Esophagus mucosa (tissue), 1 donor: ENCODE measurements around the gene TMEM273. TPM values are rescaled to one million over a fixed set of nuclear protein-coding genes. Genes with fewer than 3 reads are reported as not detected.
"Not testable (repeated sequence)": the region's sequence is repeated elsewhere in the genome, so short reads cannot be mapped to it uniquely, and the experiment has no call there.

Experiments used
- ATAC-seq: fragments of 200-7000 bp; cut with Tn5 transposase; one replicate; pipeline ENCODE4 v1.9.1; 2020
- total RNA-seq: library from RNA; stranded (reverse); gene quantifications from one replicate; pipeline ENCODE4 v1.2.4, GENCODE V29; 2023
- donor health status: DM: yes; HTN: yes; CAD: no.

Gene TMEM273
- total RNA-seq, 1 donor from 2014 or later, result 3.8 TPM

GRCh38 chr10:49204119-49204518 lies 15.9 kb upstream of the TMEM273 start:
- ATAC-seq, result no peak

DNA sequence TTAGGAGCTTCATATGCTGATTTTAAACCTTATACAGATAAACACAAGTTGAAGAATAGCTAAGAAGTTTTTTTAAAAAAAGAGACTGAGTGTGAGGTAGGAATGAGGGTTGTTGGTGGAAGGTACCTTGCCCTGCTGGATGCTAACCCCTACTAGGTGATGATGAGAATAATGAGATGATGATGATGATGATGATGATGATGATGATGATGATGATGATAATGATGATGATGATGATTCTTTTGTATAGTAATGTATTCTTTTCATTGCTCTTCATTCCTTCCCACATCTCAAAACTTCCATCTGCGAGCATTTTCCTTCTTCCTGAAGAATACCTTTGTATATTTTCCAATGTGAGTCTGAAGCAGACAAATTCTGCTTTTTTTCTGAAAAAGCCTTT lies 14.1 kb upstream of the TMEM273 start:
- ATAC-seq, result no peak

- ATAC-seq, result no peak
Measured at GRCh38 chr10:49200854-49201253, 12.7 kb upstream of the TMEM273 start.

- ATAC-seq, result no peak
Measured at GRCh38 chr10:49197171-49197570, 9.0 kb upstream of the TMEM273 start.

DNA sequence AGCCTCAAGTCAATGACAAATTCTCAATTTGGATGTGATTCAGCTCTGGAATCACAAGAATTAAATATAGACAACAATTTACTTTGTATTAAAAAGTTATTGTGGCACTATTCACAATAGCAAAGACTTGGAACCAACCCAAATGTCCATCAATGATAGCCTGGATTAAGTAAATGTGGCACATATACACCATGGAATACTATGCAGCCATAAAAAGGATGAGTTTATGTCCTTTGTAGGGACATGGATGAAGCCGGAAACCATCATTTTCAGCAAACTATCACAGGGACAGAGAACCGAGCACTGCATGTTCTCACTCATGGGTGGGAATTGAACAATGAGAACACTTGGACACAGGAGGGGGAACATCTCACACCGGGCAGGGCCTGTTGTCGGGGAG lies 7.7 kb upstream of the TMEM273 start:
- not testable (repeated sequence) for ATAC-seq

DNA sequence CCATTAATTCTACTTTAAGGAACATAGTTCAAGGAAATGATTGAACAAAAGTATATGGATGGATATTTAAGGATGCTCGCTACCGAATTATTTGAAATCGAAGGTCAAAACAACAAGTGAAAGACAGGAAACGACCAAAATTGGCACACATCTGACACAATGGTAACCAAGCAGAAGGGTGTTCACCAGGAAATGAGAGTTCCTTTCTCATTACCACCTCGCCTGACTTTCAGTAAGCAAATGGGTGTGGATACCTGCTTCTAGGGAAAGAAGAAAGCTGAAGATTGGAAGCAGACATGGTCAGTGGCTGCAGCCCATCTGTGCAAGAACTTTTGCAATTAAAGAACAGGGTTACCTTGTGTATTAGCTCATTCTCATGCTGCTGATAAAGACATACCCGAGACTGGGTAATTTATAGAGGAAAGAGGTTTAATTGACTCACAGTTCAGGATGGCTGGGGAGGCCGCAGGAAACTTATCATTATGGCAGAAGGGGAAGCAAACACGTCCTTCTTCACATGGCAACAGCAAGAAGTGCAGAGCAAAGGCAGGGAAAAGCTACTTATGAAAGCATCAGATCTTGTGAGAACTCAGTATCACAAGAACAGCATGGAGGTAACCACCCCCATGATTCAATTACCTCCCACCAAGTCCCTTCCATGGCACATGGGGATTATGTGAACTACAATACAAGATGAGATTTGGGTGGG lies 6.2 kb upstream of the TMEM273 start:
- ATAC-seq, result peak; percentile 36

- ATAC-seq, result no peak
Measured at GRCh38 chr10:49191349-49191748, 3.2 kb upstream of the TMEM273 start.

DNA sequence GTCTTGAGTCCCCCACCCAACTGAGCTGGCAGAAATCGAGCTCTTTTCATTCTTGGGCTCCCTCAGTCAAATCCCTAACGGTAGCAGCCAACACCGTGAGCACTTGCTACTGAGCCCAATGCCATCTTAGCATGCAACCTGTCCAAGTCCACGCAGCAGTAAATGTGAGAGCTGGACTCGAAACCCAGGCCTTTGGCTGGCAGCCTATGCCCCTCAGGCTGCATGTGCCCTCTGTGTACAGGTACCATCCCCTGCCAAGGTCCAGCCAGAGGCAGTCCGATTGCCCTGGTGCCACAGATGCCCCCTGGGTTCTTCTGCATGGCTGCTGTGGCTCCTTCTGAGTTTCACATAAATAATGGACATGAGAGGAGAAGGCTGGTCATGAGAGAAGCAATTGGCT lies 1.2 kb upstream of the TMEM273 start:
- no peak for ATAC-seq

DNA sequence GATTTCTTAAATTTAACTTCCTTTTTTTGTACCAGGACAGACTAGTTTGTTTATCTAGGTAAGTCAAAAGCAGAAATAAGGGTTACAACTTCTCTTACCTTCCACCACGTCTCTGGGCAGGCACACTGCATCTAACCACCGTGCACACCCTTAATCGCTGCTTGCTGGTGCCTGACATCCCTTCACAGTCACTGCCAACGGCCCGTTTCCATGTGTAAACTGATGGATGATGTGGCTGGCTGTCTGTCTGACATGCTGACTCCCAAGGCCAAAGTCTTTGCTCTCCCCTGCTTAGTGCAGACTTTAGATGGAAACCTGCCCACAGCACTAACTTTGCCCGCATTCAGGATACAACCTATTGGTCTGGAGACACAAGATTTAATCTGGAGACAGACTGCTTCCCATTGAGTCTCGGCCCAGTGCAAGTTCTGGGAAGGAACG lies 1.1 kb downstream of the TMEM273 start:
- no peak for ATAC-seq

GRCh38 chr10:49186613-49187012 lies 1.6 kb downstream of the TMEM273 start:
- no peak for ATAC-seq

DNA sequence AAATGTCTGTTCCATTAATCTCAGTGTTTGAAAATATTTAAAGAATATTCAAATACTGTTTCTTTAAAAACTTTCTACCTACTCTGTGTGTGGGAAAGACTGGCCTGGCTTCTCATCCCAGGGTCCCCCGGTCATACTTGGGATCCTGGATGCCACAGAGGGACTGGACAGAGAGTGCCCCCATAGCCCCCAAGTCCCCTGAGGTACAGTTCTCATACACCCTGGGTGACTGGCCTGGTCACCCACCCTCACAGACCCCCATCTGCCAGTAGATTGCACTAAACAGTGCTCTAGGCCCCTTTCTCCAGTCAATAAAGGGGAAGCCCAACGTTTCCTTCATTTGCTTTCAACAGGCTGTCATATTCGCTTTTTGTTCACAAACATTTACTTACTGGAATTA lies 3.0 kb downstream of the TMEM273 start:
- no peak for ATAC-seq

GRCh38 chr10:49184642-49185111 lies 3.5 kb downstream of the TMEM273 start:
- no peak for ATAC-seq

DNA sequence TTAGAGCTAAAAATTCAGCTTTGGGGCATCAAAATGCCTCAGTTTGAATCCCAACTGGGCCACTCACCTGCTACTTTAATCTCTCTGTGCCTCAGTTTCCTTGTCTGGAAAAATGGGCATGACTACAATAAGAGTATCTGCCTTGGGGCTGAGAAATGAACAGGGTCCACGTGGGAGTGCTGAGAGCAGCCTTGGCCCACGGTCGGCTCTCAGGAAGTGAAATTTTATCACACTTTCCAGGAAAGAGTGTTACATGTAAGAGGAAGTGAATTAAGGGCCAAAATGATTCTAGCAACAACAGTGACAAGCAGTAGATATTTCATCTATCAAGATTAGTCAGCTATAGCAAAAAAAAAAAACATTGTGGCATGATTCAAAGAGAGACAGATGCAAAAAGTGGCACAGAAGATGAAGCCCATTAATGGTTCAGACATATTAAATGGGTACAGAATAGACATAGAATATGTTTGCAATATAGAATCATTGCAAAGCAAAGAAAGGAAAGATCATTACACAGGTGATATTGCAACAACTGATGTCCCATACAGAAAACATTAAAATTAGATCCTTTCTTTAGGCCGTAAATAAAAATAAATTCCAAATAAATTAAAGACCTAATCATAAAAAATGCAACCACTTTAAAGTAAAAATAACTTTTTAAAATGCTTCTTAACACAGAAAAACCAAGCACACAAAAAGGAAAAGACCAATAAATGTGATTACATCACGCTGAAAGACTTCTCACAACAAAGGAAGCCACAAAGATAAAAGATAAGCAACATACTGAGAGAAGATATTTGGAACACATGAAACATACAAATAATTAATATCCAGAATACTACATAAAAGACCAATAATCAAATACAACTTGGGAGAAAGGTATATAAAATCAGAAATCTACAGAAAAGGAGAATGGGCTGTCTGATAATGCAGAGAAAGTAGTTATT lies 4.3 kb downstream of the TMEM273 start:
- no peak for ATAC-seq

DNA sequence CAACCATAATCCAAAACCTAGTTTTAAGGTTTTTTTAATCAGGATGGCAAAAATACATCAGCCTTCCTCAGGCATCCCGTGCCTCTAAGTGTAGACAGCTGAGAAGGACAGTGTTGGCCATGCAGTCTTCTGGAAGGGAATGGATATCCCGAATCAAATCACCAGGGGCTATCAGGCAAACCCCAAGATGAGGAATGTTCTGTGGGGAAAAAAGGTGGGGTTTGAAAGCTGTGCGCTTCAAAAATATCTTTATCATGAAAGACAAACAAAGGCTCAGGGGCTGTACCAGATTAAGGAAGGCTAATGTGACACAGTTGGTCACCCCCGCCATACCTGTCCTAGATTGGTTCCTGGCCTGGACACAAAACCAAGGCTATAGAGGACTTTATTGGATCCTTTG lies 5.4 kb downstream of the TMEM273 start:
- ATAC-seq, result no peak

- no peak for ATAC-seq
Measured at GRCh38 chr10:49180444-49180860, 7.7 kb downstream of the TMEM273 start.

DNA sequence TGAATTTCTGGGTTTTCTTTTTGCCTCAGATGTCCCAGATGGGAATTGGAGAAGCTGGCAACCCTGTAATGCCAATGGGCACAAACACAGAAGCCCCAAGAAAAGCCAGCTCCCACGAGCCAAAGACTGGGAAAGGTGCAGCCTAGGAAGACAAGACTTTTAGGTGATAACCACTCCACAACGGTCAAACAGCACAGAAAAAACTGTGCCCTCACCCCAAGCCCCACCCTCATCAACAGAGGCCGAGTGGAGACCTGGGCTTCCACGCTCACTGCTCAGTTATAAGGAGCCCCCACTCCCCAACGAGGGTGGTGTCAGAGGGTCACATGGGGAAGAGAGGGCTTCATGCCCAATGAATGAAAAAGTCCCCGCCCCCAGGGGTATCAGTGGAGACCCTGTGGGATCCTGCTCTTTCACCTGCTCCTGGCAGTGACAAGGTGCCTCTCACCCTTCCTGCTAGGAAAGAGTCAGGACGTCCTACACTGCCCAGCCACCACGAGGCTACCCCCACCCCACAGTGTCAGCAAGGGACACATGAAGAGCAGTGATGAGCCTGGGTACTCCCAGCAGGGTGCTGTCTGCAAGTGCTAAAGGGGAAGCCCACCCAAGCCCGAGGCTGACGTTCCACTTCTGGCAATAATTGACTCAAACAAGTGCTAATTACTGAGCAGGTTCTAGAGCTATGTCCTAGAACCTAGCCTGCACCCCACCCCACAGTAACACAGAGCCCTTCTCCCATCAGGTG lies 8.3 kb downstream of the TMEM273 start:
- ATAC-seq, result no peak

- no peak for ATAC-seq
Measured at GRCh38 chr10:49178489-49179471, 9.4 kb downstream of the TMEM273 start.

DNA sequence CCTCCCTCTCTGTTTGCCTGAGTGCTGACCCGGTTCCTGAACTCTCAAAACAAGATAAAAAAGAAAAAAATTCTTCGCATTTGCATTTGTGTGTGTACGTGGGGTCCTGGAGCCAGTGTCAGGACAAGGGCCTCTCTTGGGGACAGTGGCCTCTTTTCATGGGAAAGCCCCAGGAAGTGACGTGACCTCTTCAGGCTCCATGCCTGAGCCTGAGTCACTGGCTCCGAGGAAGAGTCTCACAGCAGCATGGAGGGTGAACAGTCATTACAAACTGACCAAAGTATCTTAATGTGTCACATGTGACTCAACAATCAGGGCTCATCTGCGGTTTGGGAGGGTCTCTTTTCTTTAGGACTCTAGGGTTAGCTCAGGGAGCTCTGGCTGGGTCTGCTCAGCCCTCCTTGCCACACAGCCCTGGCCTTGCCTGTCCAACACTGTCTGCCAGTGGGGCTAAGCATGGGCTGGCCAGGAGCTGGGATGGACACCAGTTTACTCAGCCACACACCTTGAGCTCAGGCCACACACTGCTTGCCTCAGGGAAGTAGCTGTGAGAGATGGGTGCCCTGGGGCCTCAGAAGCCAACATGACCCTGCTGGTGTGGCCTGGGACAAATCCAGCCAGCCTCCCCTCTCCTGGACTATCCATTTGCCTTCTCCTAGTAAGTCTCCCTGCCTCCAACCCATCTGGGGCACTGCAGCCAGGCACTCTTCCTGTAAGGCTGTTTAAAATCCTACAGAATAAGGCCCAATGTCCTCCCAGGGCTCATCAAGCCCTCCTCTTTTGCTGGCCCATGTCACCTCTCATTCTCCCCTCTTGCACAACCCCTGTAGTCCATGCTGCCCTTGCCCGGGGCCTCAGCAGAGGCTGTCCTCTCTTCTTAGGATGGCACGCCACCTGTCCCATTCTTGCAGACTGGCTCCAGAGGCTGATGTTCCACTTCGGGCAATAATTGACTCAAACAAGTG lies 10.5 kb downstream of the TMEM273 start:
- peak; percentile 73 for ATAC-seq

DNA sequence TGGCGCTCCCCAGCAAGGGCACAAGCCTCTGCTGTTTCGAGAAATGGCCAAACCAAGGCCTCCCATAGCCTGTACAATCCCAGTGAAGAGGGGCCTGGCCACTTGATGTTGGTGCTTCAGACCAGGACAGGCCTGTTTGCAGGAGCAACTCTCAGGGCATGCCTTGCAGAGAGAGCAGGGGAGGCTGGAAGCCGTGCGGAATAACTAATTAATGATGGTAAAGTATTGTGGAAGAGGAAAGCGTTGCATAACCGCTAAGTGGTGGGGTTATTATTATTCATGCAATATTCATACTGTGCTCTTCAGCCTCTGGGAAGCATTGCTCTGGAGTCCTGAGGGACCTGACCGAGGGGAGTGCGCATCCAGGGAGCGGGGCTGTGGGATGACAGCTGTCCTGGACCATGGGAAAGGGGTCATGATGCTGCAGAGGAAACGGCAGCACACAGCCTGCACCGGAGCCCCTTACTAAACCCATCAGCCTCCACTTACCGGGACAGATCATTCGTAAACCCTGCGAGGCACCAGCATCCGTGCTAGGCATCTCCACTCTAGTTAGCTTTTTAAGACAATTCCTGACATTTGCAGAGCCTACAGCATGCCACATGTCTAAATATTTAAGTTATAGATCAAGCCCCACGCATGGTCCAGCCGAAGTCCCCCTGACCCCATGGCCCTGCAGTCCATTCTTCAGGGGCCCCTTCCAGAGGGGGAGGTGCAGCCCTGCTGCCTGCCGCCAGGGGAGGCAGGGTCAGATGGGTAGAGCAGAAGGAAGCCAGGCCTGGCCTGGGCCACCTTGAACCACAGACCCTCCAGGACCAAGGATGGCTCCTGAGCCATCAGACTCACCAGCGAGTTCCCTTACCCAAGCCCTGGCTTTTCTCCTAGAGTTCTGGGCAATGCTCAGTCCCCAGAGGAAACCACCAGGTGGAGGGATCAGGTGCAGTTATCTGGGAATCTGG lies 11.6 kb downstream of the TMEM273 start:
- ATAC-seq, result no peak
